Osteoblast (primary cell): ENCODE measurements around the gene KRTAP5-2. TPM values are rescaled to one million over a fixed set of nuclear protein-coding genes. Genes with fewer than 3 reads are reported as not detected.
"Not testable (repeated sequence)": the region's sequence is repeated elsewhere in the genome, so short reads cannot be mapped to it uniquely, and the experiment has no call there.

Experiments
- DNase-seq: peaks from one replicate; pipeline ENCODE4 v3.0.0; 2011; ENCODE audit warnings: low spot score, mixed read lengths; ENCODE audit not compliant: insufficient read length; ENCODE audit errors: missing footprints
- H2AFZ ChIP-seq: 2 replicates; pipeline ENCODE4 v1.6.0; 2011; ENCODE audit warnings: mild to moderate bottlenecking, low read length
- H3K27ac ChIP-seq: 2 replicates; pipeline ENCODE4 v1.5.1; 2011; ENCODE audit warnings: mild to moderate bottlenecking, low read depth, low read length, moderate library complexity
- H3K27me3 ChIP-seq: 2 replicates; pipeline ENCODE4 v1.6.0; 2012; ENCODE audit warnings: mild to moderate bottlenecking, control low read depth, inconsistent platforms, low read length, moderate library complexity; ENCODE audit not compliant: insufficient read depth
- H3K36me3 ChIP-seq: 2 replicates; pipeline ENCODE4 v1.5.1; 2011; ENCODE audit warnings: mild to moderate bottlenecking, low read length, control low read depth, moderate library complexity; ENCODE audit not compliant: insufficient read depth
- H3K4me1 ChIP-seq: 2 replicates; pipeline ENCODE4 v1.5.1; 2011; ENCODE audit warnings: mild to moderate bottlenecking, low read length, control low read depth, moderate library complexity; ENCODE audit not compliant: insufficient read depth
- H3K4me2 ChIP-seq: 2 replicates; pipeline ENCODE4 v1.6.0; 2011; ENCODE audit warnings: mild to moderate bottlenecking, low read length; ENCODE audit not compliant: insufficient read depth
- H3K4me3 ChIP-seq: fragments of 200-600 bp; sonication (generic); 3 replicates; pipeline ENCODE4 v1.5.1; 2012; ENCODE audit warnings: mild to moderate bottlenecking, low read length, inconsistent platforms; ENCODE audit not compliant: insufficient read depth
- H3K79me2 ChIP-seq: 2 replicates; pipeline ENCODE4 v1.6.0; 2012; ENCODE audit warnings: mild to moderate bottlenecking, low read length, control low read depth, inconsistent platforms; ENCODE audit not compliant: insufficient read depth
- H3K9me3 ChIP-seq: 2 replicates; pipeline ENCODE4 v1.5.1; 2011; ENCODE audit warnings: low read depth, low read length, control low read depth
- H4K20me1 ChIP-seq: 2 replicates; pipeline ENCODE4 v1.6.0; 2012; ENCODE audit warnings: mild to moderate bottlenecking, low read length, control low read depth; ENCODE audit not compliant: insufficient read depth
- total RNA-seq: library from RNA; depleted of rRNA; stranded (reverse); fragments of >200 nt; gene quantifications from 2 replicates; pipeline ENCODE4 v1.2.3, GENCODE V29; 2012
- TF ChIP-seq, protein P1 (sequence below): IDR thresholded peaks from 2 replicates; pipeline ENCODE4 v1.5.1; 2011; ENCODE audit warnings: mild to moderate bottlenecking, low read depth, low read length, moderate library complexity; ENCODE audit errors: extremely low read depth

The KRTAP5-2 gene
- total RNA-seq, 1 donor = not detected

GRCh38 chr11:1618231-1618630 lies 20.1 kb upstream of the KRTAP5-2 start:
- H3K79me2 ChIP-seq = no peaks in the 10 kb centered on the region
- no peaks in the 10 kb centered on the region for H4K20me1 ChIP-seq
- no peak overlapping the region for H3K4me2 ChIP-seq
- DNase-seq = no peak
- H3K27me3 ChIP-seq = peaks cover 15% of the 10 kb centered on the region
- H3K36me3 ChIP-seq = no peaks in the 10 kb centered on the region
- no peak overlapping the region for H3K27ac ChIP-seq
- no peak overlapping the region for H3K4me3 ChIP-seq
- H2AFZ ChIP-seq = no peak overlapping the region
- no peaks in the 10 kb centered on the region for H3K9me3 ChIP-seq
- TF ChIP-seq, protein P1, sequence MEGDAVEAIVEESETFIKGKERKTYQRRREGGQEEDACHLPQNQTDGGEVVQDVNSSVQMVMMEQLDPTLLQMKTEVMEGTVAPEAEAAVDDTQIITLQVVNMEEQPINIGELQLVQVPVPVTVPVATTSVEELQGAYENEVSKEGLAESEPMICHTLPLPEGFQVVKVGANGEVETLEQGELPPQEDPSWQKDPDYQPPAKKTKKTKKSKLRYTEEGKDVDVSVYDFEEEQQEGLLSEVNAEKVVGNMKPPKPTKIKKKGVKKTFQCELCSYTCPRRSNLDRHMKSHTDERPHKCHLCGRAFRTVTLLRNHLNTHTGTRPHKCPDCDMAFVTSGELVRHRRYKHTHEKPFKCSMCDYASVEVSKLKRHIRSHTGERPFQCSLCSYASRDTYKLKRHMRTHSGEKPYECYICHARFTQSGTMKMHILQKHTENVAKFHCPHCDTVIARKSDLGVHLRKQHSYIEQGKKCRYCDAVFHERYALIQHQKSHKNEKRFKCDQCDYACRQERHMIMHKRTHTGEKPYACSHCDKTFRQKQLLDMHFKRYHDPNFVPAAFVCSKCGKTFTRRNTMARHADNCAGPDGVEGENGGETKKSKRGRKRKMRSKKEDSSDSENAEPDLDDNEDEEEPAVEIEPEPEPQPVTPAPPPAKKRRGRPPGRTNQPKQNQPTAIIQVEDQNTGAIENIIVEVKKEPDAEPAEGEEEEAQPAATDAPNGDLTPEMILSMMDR = no peak
- no peaks in the 10 kb centered on the region for H3K4me1 ChIP-seq

- H3K4me1 ChIP-seq = no peaks in the 10 kb centered on the region
- no peak within 1 kb of the TSS for H3K27ac ChIP-seq
- no peaks in the 10 kb centered on the region for H3K36me3 ChIP-seq
- H3K9me3 ChIP-seq = no peaks in the 10 kb centered on the region
- TF ChIP-seq, protein P1 = no peak
- no peak within 1 kb of the TSS for H3K4me3 ChIP-seq
- H3K4me2 ChIP-seq = no peak within 1 kb of the TSS
- H4K20me1 ChIP-seq = no peaks in the 10 kb centered on the region
- no peak within 1 kb of the TSS for H2AFZ ChIP-seq
- H3K79me2 ChIP-seq = no peaks in the 10 kb centered on the region
- DNase-seq = no peak
- H3K27me3 ChIP-seq = peaks cover 17% of the 10 kb centered on the region
Observed at GRCh38 chr11:1608363-1608762, 10.3 kb upstream of the KRTAP5-2 start, which contains the start of gene KRTAP5-3. TSS of gene KRTAP5-3 (minus strand) at chr11:1608463. CDS start at chr11:1608385, 78 bp downstream.

DNA sequence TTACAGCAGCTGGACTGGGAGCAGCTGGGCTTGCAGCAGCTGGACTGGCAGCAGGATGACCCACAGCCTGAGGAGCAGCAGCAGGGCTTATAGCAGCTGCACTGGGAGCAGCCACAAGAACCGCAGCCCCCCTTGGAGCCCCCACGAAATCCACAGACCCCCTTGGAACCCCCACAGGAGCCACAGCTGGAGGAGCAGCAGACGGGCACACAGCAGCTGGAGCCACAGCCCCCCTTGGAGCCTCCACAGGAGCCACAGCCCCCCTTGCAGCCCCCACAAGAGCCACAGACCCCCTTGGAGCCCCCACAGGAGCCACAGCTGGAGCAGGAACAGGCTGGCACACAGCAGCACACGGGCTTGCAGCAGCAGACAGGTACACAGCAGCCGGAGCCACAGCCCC lies 9.8 kb upstream of the KRTAP5-2 start:
- not testable (repeated sequence) for H3K79me2 ChIP-seq, DNase-seq, H3K4me3 ChIP-seq, H3K9me3 ChIP-seq, H3K27ac ChIP-seq, H2AFZ ChIP-seq, H3K4me1 ChIP-seq, H3K4me2 ChIP-seq, H4K20me1 ChIP-seq, H3K36me3 ChIP-seq
- peaks cover 17% of the 10 kb centered on the region for H3K27me3 ChIP-seq

GRCh38 chr11:1607156-1607845 lies 9.2 kb upstream of the KRTAP5-2 start:
- H3K4me3 ChIP-seq, H3K27ac ChIP-seq, H3K4me1 ChIP-seq, DNase-seq, H4K20me1 ChIP-seq, H3K79me2 ChIP-seq, H3K9me3 ChIP-seq, H2AFZ ChIP-seq, H3K36me3 ChIP-seq, H3K4me2 ChIP-seq: not testable (repeated sequence)
- H3K27me3 ChIP-seq = peaks cover 17% of the 10 kb centered on the region

- not testable (repeated sequence) for H3K4me2 ChIP-seq, H3K4me3 ChIP-seq, H3K79me2 ChIP-seq, H3K27ac ChIP-seq, H2AFZ ChIP-seq, H3K36me3 ChIP-seq, H4K20me1 ChIP-seq, H3K9me3 ChIP-seq, H3K4me1 ChIP-seq, DNase-seq
- peaks cover 23% of the 10 kb centered on the region for H3K27me3 ChIP-seq
Observed at GRCh38 chr11:1605923-1606322, 7.8 kb upstream of the KRTAP5-2 start.
